Activated CD8-positive, alpha-beta memory T cell treated with anti-CD3 and anti-CD28 coated beads, Interleukin-2, amount 50 U/mL, for 4 hours (primary cell): Measurements from ENCODE around the gene ANO10.
"Not testable (repeated sequence)": the region's sequence is repeated elsewhere in the genome, so short reads cannot be mapped to it uniquely, and the experiment has no call there.

Experiments
- DNase-seq: peaks from one replicate; pipeline ENCODE4 v3.0.0-alpha.2; 2020

The ANO10 gene

DNA sequence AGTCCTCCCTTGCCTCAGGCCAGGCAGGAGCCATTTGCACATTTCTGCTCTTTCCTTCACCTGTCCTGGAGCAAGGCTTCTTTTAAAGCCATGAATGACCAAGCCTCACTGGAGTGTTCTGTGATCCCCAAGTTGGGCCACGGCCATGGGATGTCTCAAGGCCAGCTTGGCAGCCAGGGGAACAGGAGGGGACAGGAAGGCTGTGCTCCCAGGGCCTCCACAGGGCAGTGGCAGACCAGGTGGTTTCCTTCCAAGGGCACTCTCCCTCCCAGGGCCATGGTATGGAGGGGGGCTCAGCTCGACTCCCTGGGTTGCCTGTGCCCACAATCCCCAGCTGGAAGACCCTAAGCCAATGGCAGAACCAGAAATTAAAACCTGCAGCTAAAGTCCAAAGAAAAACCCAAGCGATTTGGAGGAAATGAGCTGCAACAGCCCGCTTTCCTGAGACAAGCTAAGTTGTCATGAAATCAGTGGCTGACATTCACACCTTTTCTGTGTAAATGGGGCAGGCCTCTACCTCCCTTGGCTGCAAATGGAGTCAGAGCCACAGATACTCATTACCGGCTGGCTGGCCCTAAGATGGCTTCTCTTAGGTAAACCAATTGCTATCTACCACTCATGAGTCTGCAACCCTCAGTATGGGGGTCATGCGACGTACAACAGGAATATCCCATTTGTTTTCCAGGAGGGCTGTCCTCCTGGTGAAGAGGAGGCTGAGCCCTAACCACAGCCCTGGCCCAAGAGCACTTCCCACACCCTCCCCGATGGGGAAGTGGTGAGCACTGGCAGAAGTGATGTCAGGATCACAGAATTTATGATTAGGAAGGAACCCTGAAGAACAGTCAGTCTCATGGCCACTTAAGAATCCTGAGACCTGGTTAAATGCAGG lies 252.2 kb downstream of the ANO10 start:
- DNase-seq: no peak

- DNase-seq: no peak
These were observed 254.9 kb downstream of the ANO10 start for GRCh38 chr3:43366885-43367284.

DNA sequence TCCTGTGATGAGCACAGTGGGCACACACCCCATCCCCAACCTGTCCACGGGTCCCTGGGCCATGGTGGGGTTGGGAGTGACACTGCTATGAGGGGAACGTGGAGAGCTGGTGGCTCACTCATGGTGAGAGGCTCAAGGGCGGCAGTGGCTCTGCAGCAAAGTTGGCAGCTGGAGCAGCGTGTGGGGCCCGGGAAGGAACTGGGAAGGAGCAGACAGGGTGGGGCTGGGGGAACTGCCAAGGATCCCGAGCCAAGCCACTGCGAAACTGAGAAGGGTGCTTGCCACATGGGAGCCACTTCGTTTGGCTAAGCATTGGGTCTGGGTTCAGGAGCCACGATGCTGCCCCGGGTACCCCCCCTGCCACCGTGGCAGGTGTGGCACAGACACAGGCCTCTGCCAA lies 255.3 kb downstream of the ANO10 start:
- DNase-seq: no peak

GRCh38 chr3:43365601-43366305 lies 256.1 kb downstream of the ANO10 start:
- DNase-seq: no peak

- DNase-seq: no peak
These were observed 256.9 kb downstream of the ANO10 start for GRCh38 chr3:43364926-43365325.

- no peak for DNase-seq
These were observed 257.3 kb downstream of the ANO10 start for GRCh38 chr3:43364494-43364893.

DNA sequence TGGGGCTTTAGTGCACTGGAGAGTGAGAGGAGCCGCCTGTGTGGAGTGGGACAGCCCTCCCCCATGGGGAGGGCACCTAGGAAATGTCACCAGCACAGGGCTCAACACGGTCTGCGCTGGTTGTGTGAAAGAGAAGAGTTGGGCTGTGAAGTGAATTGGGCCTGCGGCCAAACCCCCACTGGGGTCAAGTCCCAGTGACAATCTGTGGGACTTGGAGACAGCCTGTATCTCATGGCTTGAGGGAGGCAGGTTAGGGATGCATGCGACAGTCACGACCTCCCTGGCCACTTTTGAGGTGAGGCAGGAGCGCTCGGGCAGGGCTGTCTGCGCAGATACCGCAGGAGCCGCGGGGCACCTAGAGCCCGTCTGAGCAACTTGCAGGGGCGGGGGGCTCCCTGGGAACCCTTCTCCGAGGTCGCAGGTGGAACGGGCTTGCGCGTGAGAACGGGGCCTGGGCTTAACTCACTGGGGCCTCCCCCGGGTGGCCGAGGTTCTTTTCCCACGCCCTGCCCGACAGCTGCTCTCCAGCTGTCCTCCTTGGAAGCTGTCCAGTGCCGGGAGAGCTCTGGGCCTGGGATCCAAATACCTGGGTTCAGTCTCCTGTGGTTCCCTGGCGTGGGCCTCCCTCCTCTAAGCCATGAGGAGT lies 258.1 kb downstream of the ANO10 start:
- DNase-seq: no peak

GRCh38 chr3:43362961-43363360 lies 258.9 kb downstream of the ANO10 start:
- DNase-seq: no peak

DNA sequence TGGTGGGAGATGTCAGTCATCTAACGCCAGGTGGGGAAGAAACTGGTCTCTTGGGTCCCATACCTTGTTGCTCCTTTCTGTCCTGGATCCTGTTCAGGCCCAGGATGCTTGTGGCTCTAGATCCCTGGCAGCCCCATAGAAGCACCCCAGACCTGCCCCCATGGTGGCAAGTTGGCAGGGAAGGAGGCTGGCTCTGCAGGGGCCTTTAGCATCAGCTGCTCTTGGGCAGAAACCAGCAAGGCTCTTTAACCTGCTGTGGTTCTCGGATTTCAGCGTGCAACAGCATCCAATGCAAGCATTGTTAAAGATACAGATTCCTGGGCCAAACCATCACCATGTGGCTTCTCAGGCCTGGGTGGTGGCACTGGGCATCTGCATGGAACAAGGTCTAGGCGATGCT lies 259.6 kb downstream of the ANO10 start:
- no peak for DNase-seq

DNA sequence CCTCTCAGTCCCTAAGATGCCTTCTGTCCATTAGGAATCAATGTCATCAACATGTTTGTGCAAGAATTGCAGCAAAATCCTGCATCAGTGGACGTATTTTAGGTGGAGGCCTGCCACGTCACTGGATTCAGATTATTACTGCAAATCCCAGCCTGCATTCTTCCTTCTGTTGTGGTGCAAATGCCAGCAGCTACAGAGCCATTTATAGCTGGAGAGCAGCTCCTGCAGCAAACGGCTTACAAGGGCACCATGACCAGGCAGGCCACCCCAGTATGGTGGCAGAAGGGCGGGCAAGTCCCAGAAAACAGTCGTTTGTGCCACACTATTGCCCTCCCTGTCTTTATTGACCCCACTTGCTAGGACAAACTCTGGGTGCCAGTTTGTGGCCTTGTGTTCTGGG lies 260.7 kb downstream of the ANO10 start:
- DNase-seq: no peak

DNA sequence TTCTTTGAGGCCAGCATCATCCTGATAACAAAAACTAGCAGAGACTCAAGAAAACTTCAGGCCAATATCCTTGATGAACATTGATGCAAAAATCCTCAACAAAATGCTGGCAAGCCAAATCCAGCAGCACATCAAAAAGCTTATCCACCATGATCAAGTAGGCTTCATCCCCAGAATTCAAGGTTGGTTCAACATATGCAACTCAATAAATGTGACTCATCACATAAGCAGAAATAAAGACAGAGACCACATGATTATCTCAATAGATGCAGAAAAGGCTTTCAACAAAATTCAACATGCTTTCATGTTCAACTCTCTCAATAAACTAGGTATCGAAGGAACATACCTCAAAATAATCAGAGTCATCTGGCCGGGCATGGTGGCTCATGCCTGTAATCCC lies 265.8 kb downstream of the ANO10 start:
- DNase-seq: not testable (repeated sequence)

DNA sequence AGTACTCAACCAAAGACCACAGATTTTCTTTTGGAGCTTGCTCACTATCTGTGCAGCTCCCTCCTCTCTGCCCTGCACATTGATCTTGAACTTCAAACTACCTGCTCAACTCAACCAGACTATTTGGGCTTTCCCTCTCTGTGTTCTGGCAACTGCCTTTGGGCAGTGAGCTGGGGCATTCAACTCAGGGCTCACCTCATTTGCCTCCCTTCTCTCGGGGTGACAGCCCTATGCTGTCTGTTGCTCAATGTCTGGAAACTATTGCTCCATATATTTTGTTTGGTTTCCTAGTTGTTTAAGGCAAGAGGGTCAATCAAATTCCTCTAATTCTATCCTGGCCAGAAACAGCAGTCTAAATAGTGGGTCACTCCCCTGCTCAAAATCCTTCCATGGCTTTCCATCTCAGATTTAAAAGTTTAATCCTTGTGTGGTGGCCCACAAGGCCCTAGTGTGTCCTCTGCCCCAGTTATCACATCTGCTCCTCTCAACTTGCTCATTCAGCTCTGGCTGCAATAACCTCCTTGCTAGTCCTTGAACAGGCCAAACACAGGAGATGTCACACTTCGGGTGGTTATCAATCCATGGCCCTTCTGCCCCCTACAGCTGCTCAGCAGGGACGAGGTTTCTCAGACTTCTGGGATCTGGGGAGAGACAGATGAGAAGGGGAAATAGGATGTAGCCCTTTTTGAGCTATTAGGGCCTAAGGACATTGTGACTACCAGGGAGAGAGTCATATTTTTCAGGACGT lies 267.7 kb downstream of the ANO10 start:
- DNase-seq: no peak

DNA sequence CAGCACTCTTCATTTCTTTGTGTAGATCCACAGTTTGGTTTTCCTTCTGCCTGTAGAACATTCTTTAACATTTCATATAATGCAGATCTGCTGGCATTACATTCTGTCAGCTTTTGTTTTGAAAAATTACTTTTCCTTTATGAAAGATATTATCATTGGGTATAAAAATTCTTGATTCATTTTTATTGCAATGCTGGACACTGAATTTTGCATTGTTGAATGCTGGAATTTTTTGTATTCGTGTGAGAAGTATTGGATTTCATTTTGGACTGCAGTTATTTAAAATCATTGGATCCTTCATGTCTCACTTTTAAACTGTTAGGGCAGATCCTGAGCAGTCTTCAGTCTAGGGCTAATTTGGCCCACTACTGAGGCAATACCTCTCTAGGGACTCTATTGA lies 268.4 kb downstream of the ANO10 start:
- no peak for DNase-seq

GRCh38 chr3:43349716-43350115 lies 272.1 kb downstream of the ANO10 start:
- DNase-seq: no peak

GRCh38 chr3:43348852-43349574 lies 272.8 kb downstream of the ANO10 start:
- no peak for DNase-seq

DNA sequence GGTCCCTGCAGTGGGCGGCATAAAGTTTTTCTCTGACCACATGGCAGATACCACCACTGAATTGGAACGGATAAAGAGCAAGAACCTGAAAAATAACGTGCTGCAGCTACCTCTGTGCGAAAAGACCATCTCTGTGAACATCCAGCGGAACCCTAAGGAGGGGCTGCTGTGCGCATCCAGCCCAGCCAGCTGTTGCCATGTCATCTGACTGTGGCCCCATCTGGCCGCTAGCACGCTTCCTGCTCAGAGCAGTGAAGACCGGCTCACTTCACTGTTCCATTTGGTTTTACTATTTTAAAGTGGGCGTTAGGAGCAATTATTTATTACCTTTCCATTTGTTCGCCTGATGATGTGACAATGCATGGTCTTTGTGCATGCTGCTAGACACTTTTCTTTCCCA lies 273.5 kb downstream of the ANO10 start:
- no peak for DNase-seq

DNA sequence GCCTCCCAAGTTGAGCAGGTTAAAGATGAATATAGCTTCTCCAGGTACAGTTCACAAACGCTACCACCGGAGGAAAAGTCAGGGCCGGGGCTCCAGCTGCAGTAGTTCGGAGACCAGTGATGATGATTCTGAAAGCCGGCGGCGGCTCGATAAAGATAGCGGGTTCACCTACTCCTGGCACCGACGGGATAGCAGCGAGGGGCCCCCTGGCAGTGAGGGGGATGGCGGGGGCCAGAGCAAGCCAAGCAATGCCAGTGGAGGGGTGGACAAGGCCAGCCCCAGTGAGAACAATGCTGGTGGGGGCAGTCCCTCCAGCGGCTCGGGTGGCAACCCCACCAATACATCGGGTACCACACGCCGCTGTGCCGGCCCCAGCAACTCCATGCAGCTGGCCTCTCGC lies 274.0 kb downstream of the ANO10 start:
- DNase-seq: no peak

- DNase-seq: no peak
These were observed 274.6 kb downstream of the ANO10 start for GRCh38 chr3:43346978-43347749.

GRCh38 chr3:43345877-43346276 lies 275.9 kb downstream of the ANO10 start:
- no peak for DNase-seq

DNA sequence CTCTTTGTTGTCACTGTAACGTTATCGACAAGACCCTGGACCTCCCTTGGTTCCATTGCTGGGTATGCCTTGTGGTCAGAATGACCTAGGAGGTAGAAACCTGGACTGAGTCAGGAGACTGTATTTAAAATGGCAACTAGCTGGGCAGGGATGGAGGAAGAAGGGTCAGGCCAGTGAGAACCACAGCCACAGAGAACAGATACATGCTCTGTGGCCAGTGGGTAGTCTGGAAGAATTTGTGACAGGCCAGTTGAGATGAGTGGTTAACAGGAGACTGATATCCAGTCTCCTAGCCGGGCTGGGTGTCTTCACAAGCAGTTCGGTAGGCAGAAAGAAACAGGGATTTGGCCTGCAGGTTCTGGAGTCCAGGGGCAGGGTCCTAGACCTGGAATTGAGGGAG lies 276.6 kb downstream of the ANO10 start:
- DNase-seq: no peak

DNA sequence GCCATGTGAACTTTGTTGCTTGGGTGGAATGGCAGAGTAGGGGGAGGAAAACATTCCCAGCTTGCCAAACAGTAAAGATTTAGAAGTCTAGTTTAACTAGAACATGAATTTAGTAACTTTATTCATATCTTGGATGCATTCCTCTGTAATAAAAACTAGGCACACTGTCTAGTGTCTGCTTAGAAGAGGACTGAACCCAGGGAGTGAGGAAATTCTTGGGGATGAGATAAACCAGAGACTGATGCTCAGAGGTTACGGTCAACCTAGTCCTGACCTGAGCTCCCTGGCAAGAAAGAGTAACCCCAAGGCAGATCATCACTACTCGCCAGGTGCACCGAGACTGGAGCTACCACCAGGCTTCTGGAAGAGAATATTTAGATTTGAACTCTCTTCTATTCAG lies 277.3 kb downstream of the ANO10 start:
- DNase-seq: no peak

DNA sequence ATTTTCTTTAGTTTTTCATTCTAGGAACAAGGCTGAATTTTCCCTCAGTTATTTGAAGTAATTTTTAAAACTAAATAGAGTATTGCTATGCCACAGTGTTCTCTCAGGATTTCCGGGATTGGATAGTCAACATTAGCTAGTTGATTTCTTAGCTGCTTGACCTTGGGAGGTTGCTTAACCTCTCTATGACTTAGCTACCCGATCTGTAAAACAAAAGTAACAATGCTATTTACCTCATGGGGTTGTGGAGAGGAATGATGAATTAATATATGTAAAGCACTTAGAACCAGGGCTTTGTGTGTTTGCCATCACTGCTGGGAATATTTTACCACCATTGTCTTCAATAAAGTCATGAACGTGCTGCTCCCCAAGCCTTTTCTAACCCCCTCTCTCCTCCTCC lies 278.0 kb downstream of the ANO10 start:
- DNase-seq: no peak
